Activated naive CD4-positive, alpha-beta T cell treated with anti-CD3 and anti-CD28 coated beads for 36 hours (primary cell): Measurements from ENCODE around the gene KIF22. TPM values are rescaled to one million over a fixed set of nuclear protein-coding genes. Genes with fewer than 3 reads are reported as not detected.

ENCODE experiments used
- CTCF ChIA-PET: fragments of 350-600 bp; sonication (Branson Sonifier 250); formaldehyde crosslinking; loops from one replicate; lab custom pipeline; 2021; ENCODE audit warnings: antibody characterized with exemption; lab: Charles Lee
- DNase-seq: peaks from one replicate; pipeline ENCODE4 v3.0.0-alpha.2; 2020
- H3K27ac Mint-ChIP-seq: one replicate; pipeline ENCODE4 v1.8.0; 2021; ENCODE audit warnings: mild to moderate bottlenecking, mixed read lengths
- H3K27me3 Mint-ChIP-seq: one replicate; pipeline ENCODE4 v1.8.0; 2021; ENCODE audit warnings: low read depth, mixed read lengths
- H3K36me3 Mint-ChIP-seq: one replicate; pipeline ENCODE4 v1.8.0; 2021; ENCODE audit warnings: low read depth, mixed read lengths
- H3K4me1 Mint-ChIP-seq: one replicate; pipeline ENCODE4 v1.8.0; 2021; ENCODE audit warnings: low read depth, mixed read lengths
- H3K4me3 Mint-ChIP-seq: one replicate; pipeline ENCODE4 v1.8.0; 2021; ENCODE audit warnings: mild to moderate bottlenecking, moderate library complexity, mixed read lengths
- H3K9me3 Mint-ChIP-seq: one replicate; pipeline ENCODE4 v1.8.0; 2021; ENCODE audit warnings: mixed read lengths
- intact Hi-C: fragments of 100-400 bp; cut with micrococcal nuclease; formaldehyde crosslinking; loops from one replicate; pipeline ENCODE4 v1.15.1; 2023
- total RNA-seq, 2 experiments: library from RNA; stranded (reverse); gene quantifications; one replicate each; pipeline ENCODE4 v1.2.3, GENCODE V29; 2021

KIF22 gene
- total RNA-seq, 2 experiments from 2014 or later: 201 to 209 TPM

DNA sequence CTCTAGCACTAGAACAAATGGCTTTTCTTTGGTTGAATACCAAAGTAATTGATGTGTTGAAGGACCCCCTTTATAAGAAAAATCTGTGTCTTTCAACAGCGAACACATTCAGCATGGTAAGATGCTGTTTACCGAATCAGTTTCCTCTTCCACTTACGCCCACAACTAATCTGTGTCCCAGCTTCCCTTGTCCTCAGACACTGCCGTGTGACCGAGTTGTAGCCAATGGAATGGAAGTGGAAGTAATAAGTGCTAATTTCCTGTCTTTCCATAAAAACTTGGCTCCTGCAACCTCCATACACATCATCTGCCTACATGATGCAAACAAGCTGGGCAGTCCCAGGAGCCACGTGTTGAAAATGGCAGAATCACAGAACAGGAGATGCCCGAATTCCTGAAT, 62.1 kb downstream of the KIF22 start:
- no peaks in the 10 kb centered on the region for H3K36me3 Mint-ChIP-seq
- intact Hi-C loops: no loop called here
- no peak overlapping the region for H3K27ac Mint-ChIP-seq
- H3K4me3 Mint-ChIP-seq: no peak overlapping the region
- CTCF ChIA-PET: interaction anchor here (0.5 kb wide), 1 partner anchor 108 kb away, joined by 3 read pairs; no protein-coding TSS in a partner anchor
- H3K9me3 Mint-ChIP-seq: no peaks in the 10 kb centered on the region
- H3K4me1 Mint-ChIP-seq: peaks cover 5% of the 10 kb centered on the region
- H3K27me3 Mint-ChIP-seq: no peaks in the 10 kb centered on the region
- no peak for DNase-seq

DNA sequence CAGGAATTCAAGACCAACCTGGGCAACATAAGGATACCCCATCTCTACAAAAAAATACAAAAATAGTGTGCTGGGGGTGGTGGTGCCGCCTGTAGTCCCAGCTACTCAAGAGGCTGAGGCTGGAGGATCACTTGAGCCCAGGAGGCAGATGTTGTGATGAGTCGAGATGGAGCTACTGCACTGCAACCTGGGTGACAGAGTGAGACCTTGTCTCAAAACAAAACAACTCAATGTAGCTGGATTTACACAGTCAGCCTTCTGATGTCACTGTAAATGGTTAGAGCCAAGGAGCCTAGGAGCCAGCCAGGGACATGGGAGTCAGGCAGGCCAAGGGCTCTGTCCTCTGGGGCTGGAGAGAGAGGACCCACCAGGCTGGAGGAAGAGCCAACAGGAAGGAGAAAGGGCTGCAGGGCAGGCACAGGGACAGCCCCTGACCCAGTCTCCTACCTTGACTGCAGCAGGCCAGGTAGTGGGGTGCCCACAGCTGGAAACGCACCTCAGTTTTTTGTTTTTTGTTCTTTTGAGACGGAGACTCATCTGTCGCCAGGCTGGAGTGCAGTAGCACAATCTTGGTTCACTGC, 64.1 kb downstream of the KIF22 start:
- no peak overlapping the region for H3K27ac Mint-ChIP-seq
- intact Hi-C loops: no loop called here
- no peaks in the 10 kb centered on the region for H3K9me3 Mint-ChIP-seq
- no peaks in the 10 kb centered on the region for H3K27me3 Mint-ChIP-seq
- no peaks in the 10 kb centered on the region for H3K4me1 Mint-ChIP-seq
- CTCF ChIA-PET: interaction anchor here (0.6 to 2.9 kb wide), 4 partner anchors 7 to 154 kb away, joined by 3 to 10 read pairs (median 4); partner anchors contain the start of gene PAGR1
- no peak overlapping the region for H3K4me3 Mint-ChIP-seq
- no peak for DNase-seq
- H3K36me3 Mint-ChIP-seq: no peaks in the 10 kb centered on the region

Other genes with a start within 250 kb of the KIF22 start
- 10 to 100 TPM; 51.9 to 53.2 TPM for gene SPN, start 127.5 kb upstream of the KIF22 start, total RNA-seq
- gene QPRT, start 111.6 kb upstream of the KIF22 start, total RNA-seq: 1 to 10 TPM; 8.3 to 9.2 TPM
- gene C16orf54, start 44.8 kb upstream of the KIF22 start, total RNA-seq: 10 to 100 TPM; 11.4 to 12.1 TPM
- not detected for gene ZG16, start 12.5 kb upstream of the KIF22 start, total RNA-seq
- 100 to 1,000 TPM; 290 to 330 TPM for gene MAZ, start 15.8 kb downstream of the KIF22 start, total RNA-seq
- gene PRRT2, start 21.4 kb downstream of the KIF22 start, total RNA-seq: under 1 TPM; 0.83 to 0.94 TPM
- gene PAGR1, start 25.4 kb downstream of the KIF22 start, total RNA-seq: 10 to 100 TPM; 16.9 to 19.3 TPM
- 10 to 100 TPM; 84.1 to 86.9 TPM for gene MVP, start 29.7 kb downstream of the KIF22 start, total RNA-seq
- gene CDIPT, start 72.5 kb downstream of the KIF22 start, total RNA-seq: 10 to 100 TPM; 29.0 to 31.0 TPM
- under 1 TPM; 0.30 to 0.31 TPM for gene SEZ6L2, start 108.8 kb downstream of the KIF22 start, total RNA-seq
- gene ASPHD1, start 109.7 kb downstream of the KIF22 start, total RNA-seq: 1 to 10 TPM; 1.3 to 1.7 TPM
- gene KCTD13, start 135.5 kb downstream of the KIF22 start, total RNA-seq: 10 to 100 TPM; 25.8 to 29.4 TPM
- gene TMEM219, start 171.3 kb downstream of the KIF22 start, total RNA-seq: 10 to 100 TPM; 31.9 to 35.5 TPM
- gene TAOK2, start 183.1 kb downstream of the KIF22 start, total RNA-seq: 10 to 100 TPM; 20.9 to 21.6 TPM
- 10 to 100 TPM; 40.8 to 43.9 TPM for gene HIRIP3, start 204.9 kb downstream of the KIF22 start, total RNA-seq
- gene INO80E, start 205.5 kb downstream of the KIF22 start, total RNA-seq: 10 to 100 TPM; 62.0 to 65.4 TPM
- gene DOC2A, start 220.3 kb downstream of the KIF22 start, total RNA-seq: under 1 TPM; 0.64 to 0.86 TPM
- gene C16orf92, start 232.4 kb downstream of the KIF22 start, total RNA-seq: not detected
- gene TLCD3B, start 240.5 kb downstream of the KIF22 start, total RNA-seq: 1 to 10 TPM; 4.6 to 6.1 TPM